HL-60 (cell line): ENCODE results near the gene KRT71.

Experiments used
- DNase-seq, 2 experiments: peaks; one replicate each; pipeline ENCODE4 v3.0.0-alpha.2; 2010 to 2020; ENCODE audit warnings: low read depth in 1 of 2, low spot score in 1 of 2
- H3K27ac ChIP-seq: fragments of 250-450 bp; sonication (Bioruptor Pico); replicated peaks from 2 replicates; pipeline ENCODE4 v1.5.1; 2020; ENCODE audit warnings: mild to moderate bottlenecking, moderate library complexity
- H3K27me3 ChIP-seq: fragments of 250-450 bp; sonication (Bioruptor Pico); 2 replicates; pipeline ENCODE4 v1.5.1; 2021; ENCODE audit warnings: mild to moderate bottlenecking, moderate library complexity; ENCODE audit not compliant: insufficient read depth, poor library complexity, severe bottlenecking
- H3K4me3 ChIP-seq: replicated peaks from 2 replicates; pipeline ENCODE4 v1.5.1; 2011; ENCODE audit warnings: mild to moderate bottlenecking, control low read depth, low read length; ENCODE audit not compliant: insufficient read depth
- CTCF ChIP-seq: IDR thresholded peaks from one replicate; pipeline ENCODE4 v1.5.1; 2011; ENCODE audit warnings: low read length, control low read depth, inconsistent platforms; ENCODE audit not compliant: insufficient read depth
- GABPA ChIP-seq: IDR thresholded peaks from 2 replicates; pipeline ENCODE4 v1.6.1; 2012; ENCODE audit warnings: low read depth
- POLR2AphosphoS5 ChIP-seq: IDR thresholded peaks from 2 replicates; pipeline ENCODE4 v1.6.1; 2012; ENCODE audit warnings: low read depth
- REST ChIP-seq: IDR thresholded peaks from 2 replicates; pipeline ENCODE4 v1.6.1; 2012; ENCODE audit warnings: low read depth; ENCODE audit not compliant: insufficient replicate concordance
- SPI1 ChIP-seq: IDR thresholded peaks from 2 replicates; pipeline ENCODE4 v1.6.1; 2012; ENCODE audit warnings: low read depth, mild to moderate bottlenecking, borderline replicate concordance

The KRT71 gene

GRCh38 chr12:52499806-52500560, 53.0 kb downstream of the KRT71 start:
- H3K27ac ChIP-seq = no peak overlapping the region
- TF ChIP-seq POLR2AphosphoS5 (no peak), CTCF (no peak), SPI1 (no peak), GABPA (no peak), REST (no peak)
- H3K4me3 ChIP-seq = no peak overlapping the region
- peaks cover 2% of the 10 kb centered on the region for H3K27me3 ChIP-seq
- no peak for DNase-seq

GRCh38 chr12:52498946-52499345, 54.0 kb downstream of the KRT71 start:
- Histone ChIP-seq H3K27ac (no peak overlapping the region), H3K4me3 (no peak overlapping the region), H3K27me3 (peaks cover 5% of the 10 kb centered on the region)
- TF ChIP-seq REST (no peak), POLR2AphosphoS5 (no peak), GABPA (no peak), SPI1 (no peak), CTCF (no peak)
- DNase-seq = no peak

- Histone ChIP-seq H3K27ac (no peak overlapping the region), H3K4me3 (no peak overlapping the region), H3K27me3 (peaks cover 5% of the 10 kb centered on the region)
- no peak for TF ChIP-seq GABPA
- no peak for TF ChIP-seq SPI1
- TF ChIP-seq REST = no peak
- TF ChIP-seq CTCF = no peak
- no peak for TF ChIP-seq POLR2AphosphoS5
- no peak for DNase-seq
Measured at GRCh38 chr12:52497975-52498374, 55.0 kb downstream of the KRT71 start.
